ENCODE results near the gene RIN1.

Gene RIN1

GRCh38 chr11:66294626-66295620, 41.3 kb downstream of the RIN1 start:
- DNase-seq (ENCODE audit: low read depth), result no peak

GRCh38 chr11:66293777-66294625, 42.2 kb downstream of the RIN1 start:
- no peak for DNase-seq (ENCODE audit: low read depth)

- no peak for DNase-seq (ENCODE audit: low read depth)
These were observed 42.9 kb downstream of the RIN1 start for GRCh38 chr11:66293352-66293751.

GRCh38 chr11:66292543-66293332, 43.5 kb downstream of the RIN1 start:
- no peak for DNase-seq (ENCODE audit: low read depth)

- no peak for DNase-seq (ENCODE audit: low read depth)
These were observed 44.3 kb downstream of the RIN1 start, which contains the start of gene TMEM151A for GRCh38 chr11:66291706-66292542. Gene TMEM151A (plus strand): TSS chr11:66291894. CDS start chr11:66292014, 120 bp downstream.

GRCh38 chr11:66291303-66291705, 44.9 kb downstream of the RIN1 start:
- no peak for DNase-seq (ENCODE audit: low read depth)

- DNase-seq (ENCODE audit: low read depth), result no peak
These were observed 46.0 kb downstream of the RIN1 start for GRCh38 chr11:66290330-66290621.

- no peak for DNase-seq (ENCODE audit: low read depth)
These were observed 46.5 kb downstream of the RIN1 start for GRCh38 chr11:66289548-66290329.

GRCh38 chr11:66288671-66289547, 47.3 kb downstream of the RIN1 start, which contains the start of gene YIF1A:
Gene YIF1A (minus strand): TSS chr11:66289143. CDS start chr11:66288985, 158 bp downstream.
- DNase-seq (ENCODE audit: low read depth), result peak; percentile 99

- DNase-seq (ENCODE audit: low read depth), result no peak
These were observed 48.2 kb downstream of the RIN1 start for GRCh38 chr11:66287889-66288670.

GRCh38 chr11:66287211-66287888, 48.9 kb downstream of the RIN1 start:
- DNase-seq (ENCODE audit: low read depth), result no peak

- DNase-seq (ENCODE audit: low read depth), result no peak
These were observed 49.5 kb downstream of the RIN1 start for GRCh38 chr11:66286699-66287098.

GRCh38 chr11:66285250-66285947, 50.8 kb downstream of the RIN1 start:
- DNase-seq (ENCODE audit: low read depth), result no peak

- no peak for DNase-seq (ENCODE audit: low read depth)
These were observed 51.6 kb downstream of the RIN1 start for GRCh38 chr11:66284526-66285078.

- DNase-seq (ENCODE audit: low read depth), result no peak
These were observed 52.7 kb downstream of the RIN1 start for GRCh38 chr11:66283461-66284105.
